Measurements from ENCODE around the gene LMF1.
"Not testable (repeated sequence)": the region's sequence is repeated elsewhere in the genome, so short reads cannot be mapped to it uniquely, and the experiment has no call there.

The LMF1 gene

GRCh38 chr16:858441-858840, 112.3 kb downstream of the LMF1 start:
- DNase-seq, result not testable (repeated sequence)

GRCh38 chr16:856811-857210, 114.0 kb downstream of the LMF1 start:
- DNase-seq, result no peak

- no peak for DNase-seq
Measured at GRCh38 chr16:856101-856500, 114.7 kb downstream of the LMF1 start.

- no peak for DNase-seq
Measured at GRCh38 chr16:855471-855870, 115.3 kb downstream of the LMF1 start.

GRCh38 chr16:854808-855410, 115.9 kb downstream of the LMF1 start:
- no peak for DNase-seq

GRCh38 chr16:853981-854807, 116.6 kb downstream of the LMF1 start:
- DNase-seq, result no peak

- no peak for DNase-seq
Measured at GRCh38 chr16:853306-853705, 117.5 kb downstream of the LMF1 start.

- DNase-seq, result no peak
Measured at GRCh38 chr16:852451-853185, 118.2 kb downstream of the LMF1 start.

- no peak for DNase-seq
Measured at GRCh38 chr16:851871-852270, 118.9 kb downstream of the LMF1 start.

GRCh38 chr16:851209-851810, 119.5 kb downstream of the LMF1 start:
- DNase-seq, result no peak

- DNase-seq, result no peak
Measured at GRCh38 chr16:850668-851067, 120.1 kb downstream of the LMF1 start.

GRCh38 chr16:848510-849253, 122.1 kb downstream of the LMF1 start:
- DNase-seq, result no peak

- no peak for DNase-seq
Measured at GRCh38 chr16:847681-848445, 122.9 kb downstream of the LMF1 start.

- no peak for DNase-seq
Measured at GRCh38 chr16:847151-847550, 123.6 kb downstream of the LMF1 start.

GRCh38 chr16:845351-845745, 125.4 kb downstream of the LMF1 start:
- DNase-seq, result no peak

GRCh38 chr16:844638-845350, 126.0 kb downstream of the LMF1 start:
- DNase-seq, result no peak

GRCh38 chr16:843771-844170, 127.0 kb downstream of the LMF1 start:
- DNase-seq, result no peak

- DNase-seq, result no peak
Measured at GRCh38 chr16:842711-843560, 127.8 kb downstream of the LMF1 start.

GRCh38 chr16:842061-842476, 128.7 kb downstream of the LMF1 start:
- no peak for DNase-seq

- no peak for DNase-seq
Measured at GRCh38 chr16:841455-842060, 129.2 kb downstream of the LMF1 start.

Data from activated CD8-positive, alpha-beta memory T cell treated with anti-CD3 and anti-CD28 coated beads for 24 hours (primary cell).